Keratinocyte (primary cell): Measurements from ENCODE around the gene PSD.

Experiments
- CTCF ChIP-seq, 3 experiments: IDR thresholded peaks in 1 of 3; conservative IDR thresholded peaks in 1 of 3; optimal IDR thresholded peaks in 1 of 3; 2 replicates in 2 of 3; 3 replicates in 1 of 3; pipeline versions ENCODE3 to v1.5.1; 2011; ENCODE audit warnings: low read length in 3 of 3, mild to moderate bottlenecking in 3 of 3, moderate library complexity in 2 of 3, control low read depth in 1 of 3, inconsistent platforms in 1 of 3; ENCODE audit not compliant: insufficient read depth in 2 of 3; ENCODE audit errors: extremely low read depth in 1 of 3
- EZH2 ChIP-seq: IDR thresholded peaks from one replicate; pipeline ENCODE4 v1.6.1; 2012; ENCODE audit warnings: inconsistent platforms, mild to moderate bottlenecking, low read length, moderate library complexity

DNA sequence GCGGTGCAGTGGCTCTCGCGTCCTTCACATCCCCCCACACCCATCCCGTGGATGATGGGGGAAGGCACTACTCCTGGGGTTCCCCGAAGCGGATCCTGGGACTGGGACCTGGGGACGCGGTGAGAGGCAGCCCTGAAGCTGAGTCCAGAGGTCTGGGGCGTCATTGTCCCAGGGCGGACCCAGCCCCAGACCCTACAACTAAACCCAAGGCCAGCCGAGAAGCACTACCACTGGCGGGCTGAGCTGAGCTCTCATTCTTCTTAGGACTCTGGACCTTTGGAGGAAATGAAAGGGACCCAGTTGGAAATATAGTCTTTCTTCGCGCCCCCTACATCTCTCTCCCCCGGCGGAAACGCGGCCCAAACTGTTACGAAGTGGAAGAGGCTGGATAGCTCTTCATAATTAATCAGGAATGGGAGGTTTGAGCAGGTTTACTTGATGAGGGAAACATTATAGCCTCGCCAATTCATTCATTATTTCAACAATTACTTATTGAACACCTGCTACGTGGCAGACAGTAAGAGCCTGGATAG lies 1.7 kb upstream of the PSD start:
- no peak for TF ChIP-seq CTCF (optimal IDR thresholded peaks at IDR 0.05 in 1 of 3, IDR thresholded peaks at IDR 0.05 in 1 of 3, conservative IDR thresholded peaks at IDR 0.05 in 1 of 3; ENCODE audit: extremely low read depth in 1 of 3, insufficient read depth in 2 of 3, low read length in 3 of 3)
- TF ChIP-seq EZH2, result no peak
